H1 (cell line): ENCODE data around the gene DIP2B. TPM values are rescaled to one million over a fixed set of nuclear protein-coding genes. Genes with fewer than 3 reads are reported as not detected.

ENCODE experiments used
- CTCF ChIA-PET: fragments of 300-600 bp; sonication (Branson Sonifier 250); formaldehyde crosslinking; loops from one replicate; lab custom pipeline; 2021; ENCODE audit not compliant: partially characterized antibody; lab: Charles Lee
- POLR2A ChIA-PET: fragments of 300-600 bp; sonication (Branson Sonifier 250); formaldehyde crosslinking; loops from one replicate; lab custom pipeline; 2021; ENCODE audit warnings: inconsistent platforms; ENCODE audit not compliant: partially characterized antibody; lab: Charles Lee
- DNase-seq, 2 experiments: peaks; one replicate each; pipeline versions ENCODE4 v3.0.0 to v3.0.0-alpha.2; 2010 to 2022; ENCODE audit warnings: low spot score in 2 of 2, low read depth in 1 of 2, mixed read lengths in 1 of 2
- FAIRE-seq: peaks from 2 replicates; lab custom pipeline; 2011; peaks lifted over from hg19 to GRCh38; lab: Jason Lieb, UNC
- H2AFZ ChIP-seq: 2 replicates; pipeline ENCODE4 v1.8.1; 2012; ENCODE audit warnings: low read length, inconsistent platforms
- H2AK5ac ChIP-seq: 2 replicates; pipeline ENCODE4 v1.6.1; 2013; ENCODE audit warnings: low read depth, low read length
- H2BK120ac ChIP-seq: replicated peaks from 2 replicates; pipeline ENCODE3; 2013; ENCODE audit warnings: low read depth, low read length, inconsistent platforms
- H2BK12ac ChIP-seq: 2 replicates; pipeline ENCODE4 v1.6.1; 2013; ENCODE audit warnings: low read depth, low read length
- H2BK15ac ChIP-seq: 2 replicates; pipeline ENCODE4 v1.6.1; 2013; ENCODE audit warnings: low read length
- H2BK20ac ChIP-seq: 2 replicates; pipeline ENCODE4 v1.6.1; 2013; ENCODE audit warnings: low read length
- H2BK5ac ChIP-seq: 2 replicates; pipeline ENCODE4 v1.6.1; 2013; ENCODE audit warnings: low read depth, low read length
- H3K14ac ChIP-seq: 2 replicates; pipeline ENCODE4 v1.6.1; 2013; ENCODE audit warnings: inconsistent platforms; ENCODE audit not compliant: insufficient read length
- H3K18ac ChIP-seq: 2 replicates; pipeline ENCODE4 v1.6.1; 2013; ENCODE audit warnings: low read length; ENCODE audit errors: extremely low read depth
- H3K23ac ChIP-seq: 2 replicates; pipeline ENCODE4 v1.6.1; 2013; ENCODE audit warnings: inconsistent platforms; ENCODE audit not compliant: insufficient read length
- H3K23me2 ChIP-seq: 2 replicates; pipeline ENCODE4 v1.6.1; 2013; ENCODE audit warnings: low read depth, low read length
- H3K27ac ChIP-seq: 2 replicates; pipeline ENCODE4 v1.6.1; 2011; ENCODE audit warnings: low read depth, low read length, inconsistent platforms
- H3K27me3 ChIP-seq, 4 experiments: replicated peaks in 1 of 4; 1 replicate in 1 of 4; 2 replicates in 3 of 4; pipeline versions ENCODE4 v1.6.1 to v1.8.1; 2011 to 2013; ENCODE audit warnings: low read length in 3 of 4, mild to moderate bottlenecking in 3 of 4, inconsistent platforms in 2 of 4, mixed read lengths in 2 of 4, moderate library complexity in 1 of 4; ENCODE audit not compliant: control insufficient read depth in 3 of 4, insufficient read depth in 3 of 4; ENCODE audit errors: extremely low read depth in 1 of 4
- H3K36me3 ChIP-seq, 4 experiments: 2 replicates each; pipeline versions ENCODE4 v1.6.1 to v1.8.1; 2011 to 2013; ENCODE audit warnings: mild to moderate bottlenecking in 4 of 4, low read length in 3 of 4, moderate library complexity in 2 of 4, control low read depth in 1 of 4, inconsistent platforms in 1 of 4; ENCODE audit not compliant: insufficient read depth in 4 of 4, control insufficient read depth in 2 of 4
- H3K4ac ChIP-seq: replicated peaks from 2 replicates; pipeline ENCODE3; 2013; ENCODE audit warnings: low read length, low read depth, mixed read lengths, inconsistent platforms; ENCODE audit not compliant: insufficient read length
- H3K4me1 ChIP-seq, 4 experiments: replicated peaks in 1 of 4; 1 replicate in 1 of 4; 2 replicates in 3 of 4; pipeline versions ENCODE4 v1.6.1 to v1.8.1; 2011 to 2013; ENCODE audit warnings: low read length in 3 of 4, inconsistent platforms in 2 of 4, mixed read lengths in 1 of 4; ENCODE audit not compliant: insufficient read depth in 4 of 4, control insufficient read depth in 3 of 4
- H3K4me2 ChIP-seq, 2 experiments: 2 replicates each; pipeline versions ENCODE4 v1.6.1 to v1.8.1; 2011 to 2013; ENCODE audit warnings: low read depth in 2 of 2, low read length in 2 of 2, control low read depth in 1 of 2, inconsistent platforms in 1 of 2, mild to moderate bottlenecking in 1 of 2; ENCODE audit not compliant: insufficient read depth in 1 of 2
- H3K4me3 ChIP-seq, 4 experiments: fragments of 200-600, 300-600 bp in 1 of 4; sonication (generic), shearing (Covaris generic), sonication (Bioruptor Twin) in 1 of 4; 2 replicates each; pipeline versions ENCODE4 v1.5.1 to v1.8.1; 2011 to 2016; ENCODE audit warnings: low read length in 4 of 4, low read depth in 3 of 4, control low read depth in 2 of 4, inconsistent platforms in 2 of 4, mild to moderate bottlenecking in 2 of 4, mixed read lengths in 1 of 4, moderate library complexity in 1 of 4; ENCODE audit not compliant: insufficient read depth in 2 of 4; ENCODE audit errors: extremely low read depth in 1 of 4
- H3K56ac ChIP-seq: replicated peaks from 2 replicates; pipeline ENCODE3; 2013; ENCODE audit warnings: low read depth, mild to moderate bottlenecking, mixed read lengths, low read length, inconsistent platforms; ENCODE audit not compliant: insufficient read length
- H3K79me1 ChIP-seq: 2 replicates; pipeline ENCODE4 v1.6.1; 2013; ENCODE audit warnings: low read depth, low read length, control low read depth
- H3K79me2 ChIP-seq, 2 experiments: 2 replicates each; pipeline versions ENCODE4 v1.6.1 to v1.8.1; 2012 to 2013; ENCODE audit warnings: low read length in 2 of 2, mild to moderate bottlenecking in 2 of 2, inconsistent platforms in 1 of 2; ENCODE audit not compliant: insufficient read depth in 2 of 2, control insufficient read depth in 1 of 2
- H3K9ac ChIP-seq, 4 experiments: replicated peaks in 1 of 4; 1 replicate in 1 of 4; 2 replicates in 3 of 4; pipeline versions ENCODE4 v1.6.1 to v1.8.1; 2011 to 2013; ENCODE audit warnings: low read depth in 3 of 4, low read length in 3 of 4, control low read depth in 2 of 4, mild to moderate bottlenecking in 2 of 4, moderate library complexity in 2 of 4, inconsistent platforms in 1 of 4; ENCODE audit errors: extremely low read depth in 1 of 4
- H3K9me3 ChIP-seq, 2 experiments: 2 replicates each; pipeline versions ENCODE4 v1.6.1 to v1.8.1; 2012 to 2013; ENCODE audit warnings: mild to moderate bottlenecking in 2 of 2, moderate library complexity in 2 of 2, control low read depth in 1 of 2, inconsistent platforms in 1 of 2, low read depth in 1 of 2, low read length in 1 of 2, mixed read lengths in 1 of 2; ENCODE audit not compliant: insufficient read depth in 2 of 2
- H4K20me1 ChIP-seq, 2 experiments: replicated peaks in 1 of 2; 2 replicates each; pipeline versions ENCODE3 to v1.8.1; 2011 to 2013; ENCODE audit warnings: inconsistent platforms in 2 of 2, low read length in 2 of 2, mild to moderate bottlenecking in 1 of 2; ENCODE audit not compliant: insufficient read depth in 2 of 2, control insufficient read depth in 1 of 2
- H4K5ac ChIP-seq: 2 replicates; pipeline ENCODE4 v1.6.1; 2013; ENCODE audit warnings: low read length, low read depth, mixed read lengths, inconsistent platforms; ENCODE audit not compliant: insufficient read length
- H4K8ac ChIP-seq: 2 replicates; pipeline ENCODE4 v1.8.0; 2013; ENCODE audit warnings: mild to moderate bottlenecking, moderate library complexity, low read length, inconsistent platforms; ENCODE audit not compliant: insufficient read depth; ENCODE audit errors: extremely low read depth
- H4K91ac ChIP-seq: replicated peaks from 2 replicates; pipeline ENCODE3; 2013; ENCODE audit warnings: low read length, mixed read lengths, inconsistent platforms; ENCODE audit not compliant: insufficient read length
- ATF3 ChIP-seq: IDR thresholded peaks from 2 replicates; pipeline ENCODE4 v1.6.1; 2011; ENCODE audit warnings: low read depth, mild to moderate bottlenecking, low read length; ENCODE audit not compliant: insufficient read depth
- CHD1 ChIP-seq: IDR thresholded peaks from 2 replicates; pipeline ENCODE4 v1.6.1; 2012; ENCODE audit warnings: low read depth, low read length, improper control_type of control experiment
- GABPA ChIP-seq: IDR thresholded peaks from 2 replicates; pipeline ENCODE4 v1.6.1; 2011; ENCODE audit warnings: mild to moderate bottlenecking, low read length, moderate library complexity, borderline replicate concordance; ENCODE audit not compliant: insufficient read depth
- MAX ChIP-seq: IDR thresholded peaks from 2 replicates; pipeline ENCODE4 v1.6.1; 2012; ENCODE audit warnings: inconsistent platforms
- RNF2 ChIP-seq: fragments of 200-900, 300-1000 bp; sonication (generic); IDR thresholded peaks from 2 replicates; pipeline ENCODE4 v1.7.1; 2016; ENCODE audit warnings: borderline replicate concordance, low read depth, mild to moderate bottlenecking, antibody characterized with exemption, low read length; ENCODE audit not compliant: poor library complexity, severe bottlenecking; ENCODE audit errors: missing control alignments
- SAP30 ChIP-seq: fragments of 300-600 bp; sonication (generic); IDR thresholded peaks from 2 replicates; pipeline ENCODE4 v1.7.1; 2012; ENCODE audit warnings: low read length, moderate library complexity, mild to moderate bottlenecking, inconsistent platforms; ENCODE audit not compliant: insufficient read depth, insufficient replicate concordance
- TBP ChIP-seq: IDR thresholded peaks from 2 replicates; pipeline ENCODE4 v1.6.1; 2011; ENCODE audit warnings: low read depth, low read length, improper control_type of control experiment
- YY1 ChIP-seq: IDR thresholded peaks from 2 replicates; pipeline ENCODE4 v1.6.1; 2011; ENCODE audit warnings: low read depth, mild to moderate bottlenecking, low read length
- WGBS, 2 experiments: shearing (Covaris generic) in 1 of 2; methylation state at CpG; one replicate each; pipeline versions ENCODE4 v1.1.6 to v1.1.7; 2013 to 2015; ENCODE audit warnings: low lambda C conversion rate in 2 of 2, mixed read lengths in 2 of 2, inconsistent platforms in 1 of 2, low coverage in 1 of 2, missing lambda C conversion rate in 1 of 2; ENCODE audit not compliant: insufficient replicate concordance in 2 of 2, insufficient coverage in 1 of 2, insufficient read length in 1 of 2; ENCODE audit errors: extremely low coverage in 1 of 2, missing lambda C conversion rate in 1 of 2; 5-methylcytosine and 5-hydroxymethylcytosine counted together
- polyA plus RNA-seq, 7 experiments: library from polyadenylated mRNA; depleted of rRNA in 3 of 7; stranded (reverse) in 5 of 7; unstranded in 2 of 7; fragments of >200 nt in 5 of 7; fragments of 200-250 nt in 2 of 7; gene quantifications; 1 replicate in 5 of 7; 2 replicates in 1 of 7; 4 replicates in 1 of 7; pipeline versions ENCODE4 v1.2.1 to v1.2.3, GENCODE V29; 2011 to 2013; ENCODE audit warnings: missing spikeins in 2 of 7, mixed read lengths in 2 of 7
- total RNA-seq: library from RNA; stranded (reverse); fragmentation: NEBNext Ultra II Directional; extraction: Animal tissue kit (Norgen Biotek cat#: 25700); gene quantifications from 2 replicates; pipeline ENCODE4 v1.2.1, GENCODE V29; 2021

Gene DIP2B
- total and polyA plus RNA-seq, 2 of the 8 experiments (the other 6 are each of a cell fraction or from before 2014, with no cell fraction given): 11.1 to 29.6 TPM

- POLR2A ChIA-PET: no interaction called here
- CTCF ChIA-PET: no interaction called here
These were observed 173.1 kb downstream of the DIP2B start for GRCh38 chr12:50677858-50678257.

More at GRCh38 chr12:50677858-50678257, 173.1 kb downstream of the DIP2B start:
- Histone ChIP-seq H3K9me3 (no peaks in the 10 kb centered on the region), H3K27me3 (no peaks in the 10 kb centered on the region), H2BK120ac (no peak overlapping the region), H3K27ac (no peak overlapping the region), H4K5ac (no peak overlapping the region), H2BK20ac (no peak overlapping the region), H3K4ac (no peak overlapping the region), H3K4me1 (no peaks in the 10 kb centered on the region), H4K8ac (no peak overlapping the region), H3K36me3 (peaks cover 0 to 23% (median 5%) of the 10 kb centered on the region in 4 experiments; a peak in 4 of 8 replicates), H4K91ac (no peak overlapping the region), H2AFZ (no peak overlapping the region), H3K18ac (no peak overlapping the region), H2BK15ac (no peak overlapping the region), H3K56ac (no peak overlapping the region)
- TF ChIP-seq RNF2: no peak
- TF ChIP-seq MAX: no peak
- TF ChIP-seq CHD1: no peak
- TF ChIP-seq TBP: no peak
- TF ChIP-seq ATF3: no peak
- no peak for TF ChIP-seq SAP30
- TF ChIP-seq YY1: no peak
- TF ChIP-seq GABPA: no peak
- TF ChIP-seq, all 59 proteins: peak for 0
- Histone ChIP-seq H3K79me1 (no peaks in the 10 kb centered on the region), H3K4me3 (no peak overlapping the region), H3K9ac (no peak overlapping the region), H3K79me2 (no peaks in the 10 kb centered on the region), H3K23me2 (no peaks in the 10 kb centered on the region), H2BK12ac (no peak overlapping the region), H3K23ac (no peak overlapping the region), H3K14ac (no peak overlapping the region), H3K4me2 (no peak overlapping the region), H2BK5ac (no peak overlapping the region), H4K20me1 (no peaks in the 10 kb centered on the region), H2AK5ac (no peak overlapping the region)
- no peak for DNase-seq
- FAIRE-seq: no peak
- 85% methylated on average over 3 of the region's 3 CpGs; no CpG with 5 or more reads in 1 of the 2 experiments for WGBS, 2 experiments
